HG02884 (cell line): ENCODE results near the gene PPP2R2C.

Experiments
- ATAC-seq: cut with Tn5 transposase; IDR thresholded peaks from one replicate; pipeline ENCODE4 v1.9.1; 2021; ENCODE audit warnings: mild to moderate bottlenecking, moderate library complexity; ENCODE audit not compliant: unreplicated experiment

The PPP2R2C gene

GRCh38 chr4:6494431-6495295 lies 22.2 kb upstream of the PPP2R2C start:
- no peak for ATAC-seq

GRCh38 chr4:6493658-6494304 lies 21.4 kb upstream of the PPP2R2C start:
- no peak for ATAC-seq

- no peak for ATAC-seq
Measured at GRCh38 chr4:6492861-6493657, 20.6 kb upstream of the PPP2R2C start.

- no peak for ATAC-seq
Measured at GRCh38 chr4:6492027-6492590, 19.7 kb upstream of the PPP2R2C start.

GRCh38 chr4:6491235-6491634 lies 18.8 kb upstream of the PPP2R2C start:
- no peak for ATAC-seq

- no peak for ATAC-seq
Measured at GRCh38 chr4:6489927-6490326, 17.5 kb upstream of the PPP2R2C start.

GRCh38 chr4:6487466-6487865 lies 15.1 kb upstream of the PPP2R2C start:
- no peak for ATAC-seq

GRCh38 chr4:6480534-6481088 lies 8.2 kb upstream of the PPP2R2C start:
- ATAC-seq: no peak

- no peak for ATAC-seq
Measured at GRCh38 chr4:6478546-6479220, 6.3 kb upstream of the PPP2R2C start.

GRCh38 chr4:6476893-6477292 lies 4.5 kb upstream of the PPP2R2C start:
- no peak for ATAC-seq

- no peak for ATAC-seq
Measured at GRCh38 chr4:6475492-6476020, 3.1 kb upstream of the PPP2R2C start.

GRCh38 chr4:6474705-6475457 lies 2.5 kb upstream of the PPP2R2C start:
- no peak for ATAC-seq

- ATAC-seq: no peak
Measured at GRCh38 chr4:6474053-6474568, 1.7 kb upstream of the PPP2R2C start.

GRCh38 chr4:6473264-6474052 lies 1.0 kb upstream of the PPP2R2C start:
- ATAC-seq: no peak

GRCh38 chr4:6472008-6472386 lies 417 bp downstream of the PPP2R2C start:
- no peak for ATAC-seq

- no peak for ATAC-seq
Measured at GRCh38 chr4:6471307-6472007, 957 bp downstream of the PPP2R2C start.

- ATAC-seq: no peak
Measured at GRCh38 chr4:6470502-6471306, 1.7 kb downstream of the PPP2R2C start.
